HepG2 (cell line): ENCODE results near the gene SYCE3. TPM values are rescaled to one million over a fixed set of nuclear protein-coding genes. Genes with fewer than 3 reads are reported as not detected.

Experiments
- CEBPG ChIP-seq: IDR thresholded peaks from 2 replicates; pipeline ENCODE4 v1.6.1; 2016
- HOXD1 ChIP-seq: sonication (generic); formaldehyde crosslinking; IDR thresholded peaks from 2 replicates; pipeline ENCODE4 v1.5.0; 2020; ENCODE audit warnings: missing genetic modification reagents
- MZF1 ChIP-seq: sonication (generic); formaldehyde crosslinking; IDR thresholded peaks from 2 replicates; pipeline ENCODE4 v1.8.1; 2023; ENCODE audit warnings: mild to moderate bottlenecking, missing genetic modification reagents, borderline replicate concordance
- POGZ ChIP-seq: sonication (generic); formaldehyde crosslinking; IDR thresholded peaks from 2 replicates; pipeline ENCODE4 v1.4.0; 2020; ENCODE audit warnings: mild to moderate bottlenecking, missing genetic modification reagents
- STAT6 ChIP-seq: sonication (generic); formaldehyde crosslinking; IDR thresholded peaks from 2 replicates; pipeline ENCODE4 v1.4.0; 2020; ENCODE audit warnings: missing genetic modification reagents, mild to moderate bottlenecking, borderline replicate concordance
- TOE1 ChIP-seq: sonication (generic); formaldehyde crosslinking; IDR thresholded peaks from 2 replicates; pipeline ENCODE4 v1.4.0; 2020; ENCODE audit warnings: mild to moderate bottlenecking, missing genetic modification reagents
- ZFAT ChIP-seq: sonication (generic); formaldehyde crosslinking; conservative IDR thresholded peaks from 2 replicates; pipeline ENCODE4 v1.8.1; 2023; ENCODE audit warnings: missing genetic modification reagents, inconsistent platforms
- ZNF496 ChIP-seq: sonication (generic); formaldehyde crosslinking; IDR thresholded peaks from 2 replicates; pipeline ENCODE4 v1.8.1; 2023; ENCODE audit warnings: mild to moderate bottlenecking, moderate library complexity, missing genetic modification reagents; ENCODE audit not compliant: insufficient replicate concordance
- ZNF556 ChIP-seq: sonication (generic); formaldehyde crosslinking; IDR thresholded peaks from 2 replicates; pipeline ENCODE4 v1.4.0; 2020; ENCODE audit warnings: mild to moderate bottlenecking, missing genetic modification reagents, borderline replicate concordance
- ZSCAN22 ChIP-seq: sonication (generic); formaldehyde crosslinking; IDR thresholded peaks from 2 replicates; pipeline ENCODE4 v1.4.0; 2020; ENCODE audit warnings: mild to moderate bottlenecking, missing genetic modification reagents
- polyA plus RNA-seq, 8 experiments: library from polyadenylated mRNA; depleted of rRNA in 3 of 8; stranded (reverse) in 7 of 8; unstranded in 1 of 8; fragments of >200 nt; fragmentation: Illumina TruSeq in 4 of 8; extraction: Trizol in 4 of 8; gene quantifications; 2 replicates each; pipeline versions ENCODE4 v1.2.1 to v1.2.3, GENCODE V29; 2011 to 2016; ENCODE audit warnings: low read depth in 4 of 8, missing spikeins in 1 of 8, mixed read lengths in 1 of 8; ENCODE audit not compliant: insufficient read depth in 1 of 8
- total RNA-seq, 5 experiments: library from RNA; depleted of rRNA; stranded (reverse); fragments of >200 nt; fragmentation: Illumina TruSeq; extraction: Trizol; gene quantifications; 2 replicates each; pipeline ENCODE4 v1.2.3, GENCODE V29; 2016; ENCODE audit warnings: low read depth in 1 of 5
- TF ChIP-seq, protein P1 (sequence below): sonication (generic); formaldehyde crosslinking; IDR thresholded peaks from 2 replicates; pipeline ENCODE4 v1.4.0; 2020; ENCODE audit warnings: missing genetic modification reagents
- TF ChIP-seq, protein P2 (sequence below): sonication (generic); formaldehyde crosslinking; IDR thresholded peaks from 2 replicates; pipeline ENCODE4 v1.4.0; 2020; ENCODE audit warnings: missing genetic modification reagents
- TF ChIP-seq, protein P3 (sequence below): sonication (generic); formaldehyde crosslinking; IDR thresholded peaks from 2 replicates; pipeline ENCODE4 v1.4.0; 2020; ENCODE audit warnings: missing genetic modification reagents, borderline replicate concordance
- TF ChIP-seq, protein P4 (sequence below): sonication (generic); formaldehyde crosslinking; IDR thresholded peaks from 2 replicates; pipeline ENCODE4 v1.8.0; 2022; ENCODE audit warnings: mild to moderate bottlenecking, missing genetic modification reagents, borderline replicate concordance
- TF ChIP-seq, protein P5 (sequence below): sonication (generic); formaldehyde crosslinking; IDR thresholded peaks from 2 replicates; pipeline ENCODE4 v1.4.0; 2020; ENCODE audit warnings: missing genetic modification reagents

SYCE3 gene
- total and polyA plus RNA-seq, 2 of the 13 experiments (the other 11 are each of a cell fraction or from before 2014, with no cell fraction given) = not detected

DNA sequence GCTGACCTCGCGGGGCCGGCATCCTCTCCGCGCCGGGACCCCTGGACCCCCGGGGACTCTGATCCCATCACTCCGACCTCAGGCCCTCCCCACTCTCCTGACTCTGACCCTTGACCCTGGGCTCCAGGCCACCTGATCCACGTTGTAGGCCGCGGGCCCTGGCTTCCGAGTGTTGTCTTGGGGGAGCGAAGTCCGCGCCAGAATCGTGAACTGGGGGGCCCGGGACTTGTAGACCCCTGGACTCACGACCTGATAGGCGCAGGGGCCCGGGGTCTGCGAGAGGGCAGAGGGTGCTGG lies 32.2 kb downstream of the SYCE3 start (continued):
- TF ChIP-seq, protein P1, sequence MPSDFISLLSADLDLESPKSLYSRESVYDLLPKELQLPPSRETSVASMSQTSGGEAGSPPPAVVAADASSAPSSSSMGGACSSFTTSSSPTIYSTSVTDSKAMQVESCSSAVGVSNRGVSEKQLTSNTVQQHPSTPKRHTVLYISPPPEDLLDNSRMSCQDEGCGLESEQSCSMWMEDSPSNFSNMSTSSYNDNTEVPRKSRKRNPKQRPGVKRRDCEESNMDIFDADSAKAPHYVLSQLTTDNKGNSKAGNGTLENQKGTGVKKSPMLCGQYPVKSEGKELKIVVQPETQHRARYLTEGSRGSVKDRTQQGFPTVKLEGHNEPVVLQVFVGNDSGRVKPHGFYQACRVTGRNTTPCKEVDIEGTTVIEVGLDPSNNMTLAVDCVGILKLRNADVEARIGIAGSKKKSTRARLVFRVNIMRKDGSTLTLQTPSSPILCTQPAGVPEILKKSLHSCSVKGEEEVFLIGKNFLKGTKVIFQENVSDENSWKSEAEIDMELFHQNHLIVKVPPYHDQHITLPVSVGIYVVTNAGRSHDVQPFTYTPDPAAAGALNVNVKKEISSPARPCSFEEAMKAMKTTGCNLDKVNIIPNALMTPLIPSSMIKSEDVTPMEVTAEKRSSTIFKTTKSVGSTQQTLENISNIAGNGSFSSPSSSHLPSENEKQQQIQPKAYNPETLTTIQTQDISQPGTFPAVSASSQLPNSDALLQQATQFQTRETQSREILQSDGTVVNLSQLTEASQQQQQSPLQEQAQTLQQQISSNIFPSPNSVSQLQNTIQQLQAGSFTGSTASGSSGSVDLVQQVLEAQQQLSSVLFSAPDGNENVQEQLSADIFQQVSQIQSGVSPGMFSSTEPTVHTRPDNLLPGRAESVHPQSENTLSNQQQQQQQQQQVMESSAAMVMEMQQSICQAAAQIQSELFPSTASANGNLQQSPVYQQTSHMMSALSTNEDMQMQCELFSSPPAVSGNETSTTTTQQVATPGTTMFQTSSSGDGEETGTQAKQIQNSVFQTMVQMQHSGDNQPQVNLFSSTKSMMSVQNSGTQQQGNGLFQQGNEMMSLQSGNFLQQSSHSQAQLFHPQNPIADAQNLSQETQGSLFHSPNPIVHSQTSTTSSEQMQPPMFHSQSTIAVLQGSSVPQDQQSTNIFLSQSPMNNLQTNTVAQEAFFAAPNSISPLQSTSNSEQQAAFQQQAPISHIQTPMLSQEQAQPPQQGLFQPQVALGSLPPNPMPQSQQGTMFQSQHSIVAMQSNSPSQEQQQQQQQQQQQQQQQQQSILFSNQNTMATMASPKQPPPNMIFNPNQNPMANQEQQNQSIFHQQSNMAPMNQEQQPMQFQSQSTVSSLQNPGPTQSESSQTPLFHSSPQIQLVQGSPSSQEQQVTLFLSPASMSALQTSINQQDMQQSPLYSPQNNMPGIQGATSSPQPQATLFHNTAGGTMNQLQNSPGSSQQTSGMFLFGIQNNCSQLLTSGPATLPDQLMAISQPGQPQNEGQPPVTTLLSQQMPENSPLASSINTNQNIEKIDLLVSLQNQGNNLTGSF = no peak
- TF ChIP-seq ZNF496 (CRISPR knock-in tag) = no peak
- TF ChIP-seq CEBPG (CRISPR knock-in tag) = no peak
- TF ChIP-seq, protein P2, sequence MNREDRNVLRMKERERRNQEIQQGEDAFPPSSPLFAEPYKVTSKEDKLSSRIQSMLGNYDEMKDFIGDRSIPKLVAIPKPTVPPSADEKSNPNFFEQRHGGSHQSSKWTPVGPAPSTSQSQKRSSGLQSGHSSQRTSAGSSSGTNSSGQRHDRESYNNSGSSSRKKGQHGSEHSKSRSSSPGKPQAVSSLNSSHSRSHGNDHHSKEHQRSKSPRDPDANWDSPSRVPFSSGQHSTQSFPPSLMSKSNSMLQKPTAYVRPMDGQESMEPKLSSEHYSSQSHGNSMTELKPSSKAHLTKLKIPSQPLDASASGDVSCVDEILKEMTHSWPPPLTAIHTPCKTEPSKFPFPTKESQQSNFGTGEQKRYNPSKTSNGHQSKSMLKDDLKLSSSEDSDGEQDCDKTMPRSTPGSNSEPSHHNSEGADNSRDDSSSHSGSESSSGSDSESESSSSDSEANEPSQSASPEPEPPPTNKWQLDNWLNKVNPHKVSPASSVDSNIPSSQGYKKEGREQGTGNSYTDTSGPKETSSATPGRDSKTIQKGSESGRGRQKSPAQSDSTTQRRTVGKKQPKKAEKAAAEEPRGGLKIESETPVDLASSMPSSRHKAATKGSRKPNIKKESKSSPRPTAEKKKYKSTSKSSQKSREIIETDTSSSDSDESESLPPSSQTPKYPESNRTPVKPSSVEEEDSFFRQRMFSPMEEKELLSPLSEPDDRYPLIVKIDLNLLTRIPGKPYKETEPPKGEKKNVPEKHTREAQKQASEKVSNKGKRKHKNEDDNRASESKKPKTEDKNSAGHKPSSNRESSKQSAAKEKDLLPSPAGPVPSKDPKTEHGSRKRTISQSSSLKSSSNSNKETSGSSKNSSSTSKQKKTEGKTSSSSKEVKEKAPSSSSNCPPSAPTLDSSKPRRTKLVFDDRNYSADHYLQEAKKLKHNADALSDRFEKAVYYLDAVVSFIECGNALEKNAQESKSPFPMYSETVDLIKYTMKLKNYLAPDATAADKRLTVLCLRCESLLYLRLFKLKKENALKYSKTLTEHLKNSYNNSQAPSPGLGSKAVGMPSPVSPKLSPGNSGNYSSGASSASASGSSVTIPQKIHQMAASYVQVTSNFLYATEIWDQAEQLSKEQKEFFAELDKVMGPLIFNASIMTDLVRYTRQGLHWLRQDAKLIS (CRISPR knock-in tag) = no peak
- no peak; the same call in 1 of the 2 replicates for TF ChIP-seq ZNF556 (CRISPR knock-in tag)
- TF ChIP-seq HOXD1 (CRISPR knock-in tag) = no peak
- TF ChIP-seq ZFAT (CRISPR knock-in tag) = no peak
- TF ChIP-seq, protein P3, sequence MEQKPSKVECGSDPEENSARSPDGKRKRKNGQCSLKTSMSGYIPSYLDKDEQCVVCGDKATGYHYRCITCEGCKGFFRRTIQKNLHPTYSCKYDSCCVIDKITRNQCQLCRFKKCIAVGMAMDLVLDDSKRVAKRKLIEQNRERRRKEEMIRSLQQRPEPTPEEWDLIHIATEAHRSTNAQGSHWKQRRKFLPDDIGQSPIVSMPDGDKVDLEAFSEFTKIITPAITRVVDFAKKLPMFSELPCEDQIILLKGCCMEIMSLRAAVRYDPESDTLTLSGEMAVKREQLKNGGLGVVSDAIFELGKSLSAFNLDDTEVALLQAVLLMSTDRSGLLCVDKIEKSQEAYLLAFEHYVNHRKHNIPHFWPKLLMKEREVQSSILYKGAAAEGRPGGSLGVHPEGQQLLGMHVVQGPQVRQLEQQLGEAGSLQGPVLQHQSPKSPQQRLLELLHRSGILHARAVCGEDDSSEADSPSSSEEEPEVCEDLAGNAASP = no peak
- TF ChIP-seq ZSCAN22 (CRISPR knock-in tag) = no peak
- 0 out of 2 replicates have a peak, but pooled peaks have one; percentile 8 for TF ChIP-seq POGZ (CRISPR knock-in tag)
- TF ChIP-seq STAT6 (CRISPR knock-in tag) = no peak
- TF ChIP-seq, protein P4, sequence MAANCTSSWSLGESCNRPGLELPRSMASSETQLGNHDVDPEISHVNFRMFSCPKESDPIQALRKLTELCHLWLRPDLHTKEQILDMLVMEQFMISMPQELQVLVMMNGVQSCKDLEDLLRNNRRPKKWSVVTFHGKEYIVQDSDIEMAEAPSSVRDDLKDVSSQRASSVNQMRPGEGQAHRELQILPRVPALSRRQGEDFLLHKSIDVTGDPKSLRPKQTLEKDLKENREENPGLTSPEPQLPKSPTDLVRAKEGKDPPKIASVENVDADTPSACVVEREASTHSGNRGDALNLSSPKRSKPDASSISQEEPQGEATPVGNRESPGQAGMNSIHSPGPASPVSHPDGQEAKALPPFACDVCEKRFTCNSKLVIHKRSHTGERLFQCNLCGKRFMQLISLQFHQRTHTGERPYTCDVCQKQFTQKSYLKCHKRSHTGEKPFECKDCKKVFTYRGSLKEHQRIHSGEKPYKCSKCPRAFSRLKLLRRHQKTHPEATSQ (CRISPR knock-in tag) = no peak
- TF ChIP-seq TOE1 (CRISPR knock-in tag) = no peak
- TF ChIP-seq MZF1 (CRISPR knock-in tag) = no peak
- TF ChIP-seq, protein P5, sequence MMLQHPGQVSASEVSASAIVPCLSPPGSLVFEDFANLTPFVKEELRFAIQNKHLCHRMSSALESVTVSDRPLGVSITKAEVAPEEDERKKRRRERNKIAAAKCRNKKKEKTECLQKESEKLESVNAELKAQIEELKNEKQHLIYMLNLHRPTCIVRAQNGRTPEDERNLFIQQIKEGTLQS (CRISPR knock-in tag) = no peak
